HG03439 (cell line): ENCODE measurements around the gene LCE1A.

Source experiments
- ATAC-seq: cut with Tn5 transposase; IDR thresholded peaks from one replicate; pipeline ENCODE4 v1.9.1; 2021; ENCODE audit warnings: mild to moderate bottlenecking, moderate library complexity; ENCODE audit not compliant: unreplicated experiment

LCE1A gene

GRCh38 chr1:152827173-152827572, at the start of gene LCE1A:
LCE1A (plus strand) TSS chr1:152827473; CDS start chr1:152827473, 0 bp downstream.
- no peak for ATAC-seq

GRCh38 chr1:152777510-152778137, 49.6 kb upstream of the LCE1A start:
- ATAC-seq: no peak

GRCh38 chr1:152783095-152783494, 44.2 kb upstream of the LCE1A start:
- ATAC-seq: no peak

GRCh38 chr1:152786077-152786476, 41.2 kb upstream of the LCE1A start, which contains the start of gene LCE1E:
LCE1E (plus strand) TSS chr1:152786257; CDS start chr1:152787300, 1,043 bp downstream.
- ATAC-seq: no peak

- ATAC-seq: no peak
Measured at GRCh38 chr1:152795686-152796085, 31.6 kb upstream of the LCE1A start.

GRCh38 chr1:152796421-152796820, 30.9 kb upstream of the LCE1A start, which contains the start of gene LCE1D:
LCE1D (plus strand) TSS chr1:152796721; CDS start chr1:152797795, 1,074 bp downstream.
- no peak for ATAC-seq

GRCh38 chr1:152801333-152801732, 25.9 kb upstream of the LCE1A start:
- no peak for ATAC-seq

- ATAC-seq: no peak
Measured at GRCh38 chr1:152806576-152806975, 20.7 kb upstream of the LCE1A start, which contains the start of gene LCE1C. LCE1C (minus strand) TSS chr1:152806651; CDS start chr1:152805478, 1,173 bp downstream.

- no peak for ATAC-seq
Measured at GRCh38 chr1:152811050-152811449, 16.2 kb upstream of the LCE1A start.

GRCh38 chr1:152811671-152812070, 15.6 kb upstream of the LCE1A start, which contains the start of gene LCE1B:
LCE1B (plus strand) TSS chr1:152811971; CDS start chr1:152812447, 476 bp downstream.
- ATAC-seq: no peak

GRCh38 chr1:152817309-152817708, 10.0 kb upstream of the LCE1A start:
- no peak for ATAC-seq

GRCh38 chr1:152823294-152823693, 4.0 kb upstream of the LCE1A start:
- ATAC-seq: no peak

GRCh38 chr1:152824964-152825363, 2.3 kb upstream of the LCE1A start:
- no peak for ATAC-seq

- no peak for ATAC-seq
Measured at GRCh38 chr1:152836870-152837269, 9.6 kb downstream of the LCE1A start.

- no peak for ATAC-seq
Measured at GRCh38 chr1:152842556-152842955, 15.3 kb downstream of the LCE1A start, which contains the start of gene LCE6A. LCE6A (plus strand) TSS chr1:152842856; CDS start chr1:152843521, 665 bp downstream.

- no peak for ATAC-seq
Measured at GRCh38 chr1:152855661-152856060, 28.4 kb downstream of the LCE1A start.

GRCh38 chr1:152858062-152858461, 30.8 kb downstream of the LCE1A start:
- ATAC-seq: no peak

- ATAC-seq: no peak
Measured at GRCh38 chr1:152859696-152860095, 32.4 kb downstream of the LCE1A start, which contains the start of gene LCE7A. LCE7A (plus strand) TSS chr1:152859996; CDS start chr1:152860698, 702 bp downstream.

- no peak for ATAC-seq
Measured at GRCh38 chr1:152860129-152860528, 32.9 kb downstream of the LCE1A start.

- ATAC-seq: no peak
Measured at GRCh38 chr1:152861374-152861773, 34.1 kb downstream of the LCE1A start.

- ATAC-seq: no peak
Measured at GRCh38 chr1:152864443-152864842, 37.2 kb downstream of the LCE1A start.

GRCh38 chr1:152866321-152866720, 39.0 kb downstream of the LCE1A start:
- no peak for ATAC-seq
